ENCODE data around the gene LBX1.

Gene LBX1

GRCh38 chr10:101219139-101219945, 9.9 kb downstream of the LBX1 start:
- TF ChIP-seq CTCF (IDR thresholded peaks at IDR 0.05; ENCODE audit: insufficient read depth, missing control alignments) = no peak
- FAIRE-seq = no peak
- DNase-seq (ENCODE audit: insufficient read length, low spot score) = no peak

- no peak for TF ChIP-seq CTCF (IDR thresholded peaks at IDR 0.05; ENCODE audit: insufficient read depth, missing control alignments)
- no peak for FAIRE-seq
These were observed 10.7 kb downstream of the LBX1 start for GRCh38 chr10:101218351-101219138.

GRCh38 chr10:101217450-101218281, 11.6 kb downstream of the LBX1 start:
- peak; percentile 62 for DNase-seq (ENCODE audit: insufficient read length, low spot score)
- FAIRE-seq = no peak
- peak; percentile 59 for TF ChIP-seq CTCF (IDR thresholded peaks at IDR 0.05; ENCODE audit: insufficient read depth, missing control alignments)

More at GRCh38 chr10:101218351-101219138, 10.7 kb downstream of the LBX1 start:
- no peak for DNase-seq (ENCODE audit: insufficient read length, low spot score)

- DNase-seq (ENCODE audit: insufficient read length, low spot score) (no peak), FAIRE-seq (no peak)
- TF ChIP-seq CTCF (IDR thresholded peaks at IDR 0.05; ENCODE audit: insufficient read depth, missing control alignments) = no peak
These were observed 12.2 kb downstream of the LBX1 start for GRCh38 chr10:101217044-101217425.

GRCh38 chr10:101216207-101217043, 12.8 kb downstream of the LBX1 start:
- TF ChIP-seq CTCF (IDR thresholded peaks at IDR 0.05; ENCODE audit: insufficient read depth, missing control alignments) = no peak
- DNase-seq (ENCODE audit: insufficient read length, low spot score) (no peak), FAIRE-seq (no peak)
